ENCODE measurements around the gene GMPS. TPM values are rescaled to one million over a fixed set of nuclear protein-coding genes. Genes with fewer than 3 reads are reported as not detected.

GMPS gene
- total and polyA plus RNA-seq, 2 of the 13 experiments (the other 11 are each of a cell fraction or from before 2014, with no cell fraction given), result 29.6 to 85.5 TPM

GRCh38 chr3:155854141-155854940 lies 16.1 kb upstream of the GMPS start, which contains the start of gene SLC33A1 (continued):
- TF ChIP-seq, protein P1, sequence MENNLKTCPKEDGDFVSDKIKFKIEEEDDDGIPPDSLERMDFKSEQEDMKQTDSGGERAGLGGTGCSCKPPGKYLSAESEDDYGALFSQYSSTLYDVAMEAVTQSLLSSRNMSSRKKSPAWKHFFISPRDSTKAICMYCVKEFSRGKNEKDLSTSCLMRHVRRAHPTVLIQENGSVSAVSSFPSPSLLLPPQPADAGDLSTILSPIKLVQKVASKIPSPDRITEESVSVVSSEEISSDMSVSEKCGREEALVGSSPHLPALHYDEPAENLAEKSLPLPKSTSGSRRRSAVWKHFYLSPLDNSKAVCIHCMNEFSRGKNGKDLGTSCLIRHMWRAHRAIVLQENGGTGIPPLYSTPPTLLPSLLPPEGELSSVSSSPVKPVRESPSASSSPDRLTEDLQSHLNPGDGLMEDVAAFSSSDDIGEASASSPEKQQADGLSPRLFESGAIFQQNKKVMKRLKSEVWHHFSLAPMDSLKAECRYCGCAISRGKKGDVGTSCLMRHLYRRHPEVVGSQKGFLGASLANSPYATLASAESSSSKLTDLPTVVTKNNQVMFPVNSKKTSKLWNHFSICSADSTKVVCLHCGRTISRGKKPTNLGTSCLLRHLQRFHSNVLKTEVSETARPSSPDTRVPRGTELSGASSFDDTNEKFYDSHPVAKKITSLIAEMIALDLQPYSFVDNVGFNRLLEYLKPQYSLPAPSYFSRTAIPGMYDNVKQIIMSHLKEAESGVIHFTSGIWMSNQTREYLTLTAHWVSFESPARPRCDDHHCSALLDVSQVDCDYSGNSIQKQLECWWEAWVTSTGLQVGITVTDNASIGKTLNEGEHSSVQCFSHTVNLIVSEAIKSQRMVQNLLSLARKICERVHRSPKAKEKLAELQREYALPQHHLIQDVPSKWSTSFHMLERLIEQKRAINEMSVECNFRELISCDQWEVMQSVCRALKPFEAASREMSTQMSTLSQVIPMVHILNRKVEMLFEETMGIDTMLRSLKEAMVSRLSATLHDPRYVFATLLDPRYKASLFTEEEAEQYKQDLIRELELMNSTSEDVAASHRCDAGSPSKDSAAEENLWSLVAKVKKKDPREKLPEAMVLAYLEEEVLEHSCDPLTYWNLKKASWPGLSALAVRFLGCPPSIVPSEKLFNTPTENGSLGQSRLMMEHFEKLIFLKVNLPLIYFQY (CRISPR knock-in tag; IDR thresholded peaks at IDR 0.05; ENCODE audit: borderline replicate concordance), result peak; percentile 97
- TF ChIP-seq NKX3-1 (CRISPR knock-in tag; IDR thresholded peaks at IDR 0.05), result no peak; the same call in 1 of the 2 replicates
- TF ChIP-seq, protein P2, sequence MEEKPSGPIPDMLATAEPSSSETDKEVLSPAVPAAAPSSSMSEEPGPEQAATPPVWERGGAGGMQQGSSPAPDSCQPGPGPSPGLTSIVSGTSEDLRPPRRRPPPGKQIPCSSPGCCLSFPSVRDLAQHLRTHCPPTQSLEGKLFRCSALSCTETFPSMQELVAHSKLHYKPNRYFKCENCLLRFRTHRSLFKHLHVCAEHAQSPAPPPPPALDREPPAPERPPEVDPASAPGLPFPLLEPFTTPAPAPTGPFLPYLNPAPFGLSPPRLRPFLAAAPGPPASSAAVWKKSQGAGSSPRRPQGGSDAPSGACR (CRISPR knock-in tag; IDR thresholded peaks at IDR 0.05), result peak; percentile 80; the same call in 1 of the 2 replicates
- TF ChIP-seq PITX1 (CRISPR knock-in tag; IDR thresholded peaks at IDR 0.05), result peak; percentile 94
- no peak for TF ChIP-seq SUZ12 (IDR thresholded peaks at IDR 0.05; ENCODE audit: low read depth, low read length)
- peak; percentile 98 for TF ChIP-seq GTF3A (CRISPR knock-in tag; conservative IDR thresholded peaks at IDR 0.05)
- TF ChIP-seq FLYWCH1 (CRISPR knock-in tag; IDR thresholded peaks at IDR 0.05), result no peak
- no peak for TF ChIP-seq REL (CRISPR knock-in tag; conservative IDR thresholded peaks at IDR 0.05)
- peak; percentile 94 for TF ChIP-seq ZNF761 (CRISPR knock-in tag; conservative IDR thresholded peaks at IDR 0.05)
- no peak for TF ChIP-seq ZNF432 (CRISPR knock-in tag; IDR thresholded peaks at IDR 0.05; ENCODE audit: borderline replicate concordance)
- no peak for TF ChIP-seq MTF1 (CRISPR knock-in tag; IDR thresholded peaks at IDR 0.05)
- TF ChIP-seq SYNCRIP (IDR thresholded peaks at IDR 0.05; ENCODE audit: insufficient read depth, low read depth, low read length), result no peak
- peak; percentile 20; the same call in 1 of the 2 replicates for TF ChIP-seq HMG20B (CRISPR knock-in tag; conservative IDR thresholded peaks at IDR 0.05)
- peak; percentile 57; the same call in 1 of the 2 replicates for TF ChIP-seq ZNF777 (CRISPR knock-in tag; IDR thresholded peaks at IDR 0.05)
- peak; percentile 89 for TF ChIP-seq RXRA (CRISPR knock-in tag; IDR thresholded peaks at IDR 0.05)
- no peak for TF ChIP-seq ZNF576 (CRISPR knock-in tag; IDR thresholded peaks at IDR 0.05)
- peak; percentile 59; the same call in 1 of the 2 replicates for TF ChIP-seq MYNN (CRISPR knock-in tag; IDR thresholded peaks at IDR 0.05; ENCODE audit: low read depth)
- TF ChIP-seq ZNF567 (CRISPR knock-in tag; IDR thresholded peaks at IDR 0.05; ENCODE audit: borderline replicate concordance), result no peak; the same call in 1 of the 2 replicates
- no peak for TF ChIP-seq HNRNPK (IDR thresholded peaks at IDR 0.05; ENCODE audit: low read depth, low read length, poor library complexity, severe bottlenecking)
- TF ChIP-seq, protein P3, sequence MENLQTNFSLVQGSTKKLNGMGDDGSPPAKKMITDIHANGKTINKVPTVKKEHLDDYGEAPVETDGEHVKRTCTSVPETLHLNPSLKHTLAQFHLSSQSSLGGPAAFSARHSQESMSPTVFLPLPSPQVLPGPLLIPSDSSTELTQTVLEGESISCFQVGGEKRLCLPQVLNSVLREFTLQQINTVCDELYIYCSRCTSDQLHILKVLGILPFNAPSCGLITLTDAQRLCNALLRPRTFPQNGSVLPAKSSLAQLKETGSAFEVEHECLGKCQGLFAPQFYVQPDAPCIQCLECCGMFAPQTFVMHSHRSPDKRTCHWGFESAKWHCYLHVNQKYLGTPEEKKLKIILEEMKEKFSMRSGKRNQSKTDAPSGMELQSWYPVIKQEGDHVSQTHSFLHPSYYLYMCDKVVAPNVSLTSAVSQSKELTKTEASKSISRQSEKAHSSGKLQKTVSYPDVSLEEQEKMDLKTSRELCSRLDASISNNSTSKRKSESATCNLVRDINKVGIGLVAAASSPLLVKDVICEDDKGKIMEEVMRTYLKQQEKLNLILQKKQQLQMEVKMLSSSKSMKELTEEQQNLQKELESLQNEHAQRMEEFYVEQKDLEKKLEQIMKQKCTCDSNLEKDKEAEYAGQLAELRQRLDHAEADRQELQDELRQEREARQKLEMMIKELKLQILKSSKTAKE (CRISPR knock-in tag; IDR thresholded peaks at IDR 0.05; ENCODE audit: borderline replicate concordance), result no peak
- TF ChIP-seq ZNF746 (CRISPR knock-in tag; IDR thresholded peaks at IDR 0.05), result no peak
- no peak for TF ChIP-seq CHD2 (IDR thresholded peaks at IDR 0.05; ENCODE audit: low read depth, low read length)
